GM23338 (cell line): Measurements from ENCODE around the gene SLC34A3. TPM values are rescaled to one million over a fixed set of nuclear protein-coding genes. Genes with fewer than 3 reads are reported as not detected.

Experiments
- ATAC-seq: fragments of 200-7000 bp; cut with Tn5 transposase; 3 replicates; pipeline ENCODE4 v1.9.1; 2020
- DNase-seq: peaks from one replicate; pipeline ENCODE4 v3.0.0-alpha.2; 2015; ENCODE audit warnings: low spot score
- H2AFZ ChIP-seq: fragments of 200-600 bp; sonication (generic); 2 replicates; pipeline ENCODE4 v1.8.0; 2016; ENCODE audit warnings: antibody characterized with exemption, mild to moderate bottlenecking, moderate library complexity
- H3F3A ChIP-seq: fragments of 200-600 bp; sonication (generic); replicated peaks from 2 replicates; pipeline ENCODE4 v1.8.0; 2017; ENCODE audit warnings: antibody characterized with exemption, mixed run types, low read depth
- H3K27ac ChIP-seq: fragments of 200-600 bp; sonication (generic); 2 replicates; pipeline ENCODE4 v1.6.1; 2016; ENCODE audit warnings: low read depth
- H3K27me3 ChIP-seq: fragments of 200-600 bp; sonication (generic); 2 replicates; pipeline ENCODE4 v1.8.0; 2016; ENCODE audit warnings: mild to moderate bottlenecking, mixed run types, moderate library complexity; ENCODE audit not compliant: insufficient read depth
- H3K36me3 ChIP-seq: fragments of 200-600 bp; sonication (generic); 2 replicates; pipeline ENCODE4 v1.8.0; 2016; ENCODE audit warnings: mild to moderate bottlenecking; ENCODE audit not compliant: insufficient read depth
- H3K4me1 ChIP-seq: fragments of 200-600 bp; sonication (generic); 2 replicates; pipeline ENCODE4 v1.8.0; 2016; ENCODE audit warnings: mild to moderate bottlenecking, moderate library complexity; ENCODE audit not compliant: insufficient read depth
- H3K4me2 ChIP-seq: fragments of 200-600 bp; sonication (generic); 2 replicates; pipeline ENCODE4 v1.7.1; 2017; ENCODE audit warnings: mixed run types
- H3K4me3 ChIP-seq: fragments of 200-600 bp; sonication (generic); 2 replicates; pipeline ENCODE4 v1.6.1; 2016; ENCODE audit warnings: mixed run types
- H3K79me2 ChIP-seq: fragments of 200-600 bp; sonication (generic); replicated peaks from 2 replicates; pipeline ENCODE4 v1.8.0; 2017; ENCODE audit warnings: mild to moderate bottlenecking; ENCODE audit not compliant: insufficient read depth
- H3K9me2 ChIP-seq: fragments of 200-600 bp; sonication (generic); 2 replicates; pipeline ENCODE4 v1.8.0; 2017; ENCODE audit not compliant: insufficient read depth
- H4K20me1 ChIP-seq: fragments of 200-600 bp; sonication (generic); replicated peaks from 2 replicates; pipeline ENCODE4 v1.8.0; 2017; ENCODE audit warnings: mild to moderate bottlenecking; ENCODE audit not compliant: insufficient read depth
- H3K27ac Mint-ChIP-seq: 2 replicates; pipeline ENCODE4 v1.8.0; 2020; ENCODE audit warnings: inconsistent platforms, mild to moderate bottlenecking, moderate library complexity, mixed read lengths
- H3K27me3 Mint-ChIP-seq: 3 replicates; pipeline ENCODE4 v1.8.0; 2022; ENCODE audit warnings: low read depth, mild to moderate bottlenecking, moderate library complexity, mixed read lengths, inconsistent platforms; ENCODE audit not compliant: insufficient read depth, poor library complexity
- H3K36me3 Mint-ChIP-seq: 3 replicates; pipeline ENCODE4 v1.8.0; 2021; ENCODE audit warnings: low read depth, mild to moderate bottlenecking, inconsistent platforms, moderate library complexity, mixed read lengths
- H3K4me1 Mint-ChIP-seq: 3 replicates; pipeline ENCODE4 v1.8.0; 2020; ENCODE audit warnings: mild to moderate bottlenecking, inconsistent platforms, mixed read lengths
- H3K4me3 Mint-ChIP-seq: 3 replicates; pipeline ENCODE4 v1.8.0; 2021; ENCODE audit warnings: moderate library complexity, mild to moderate bottlenecking, inconsistent platforms, mixed read lengths
- H3K9me3 Mint-ChIP-seq: 3 replicates; pipeline ENCODE4 v1.8.0; 2020; ENCODE audit warnings: moderate library complexity, mild to moderate bottlenecking, inconsistent platforms, mixed read lengths
- CREB1 ChIP-seq: fragments of 250-450 bp; sonication (Bioruptor Pico); IDR thresholded peaks from 2 replicates; pipeline ENCODE4 v1.5.0; 2020; ENCODE audit warnings: low read depth, mild to moderate bottlenecking, moderate library complexity
- ETS1 ChIP-seq: IDR thresholded peaks from 2 replicates; pipeline ENCODE4 v1.6.1; 2016; ENCODE audit warnings: antibody characterized with exemption
- EZH2 ChIP-seq: fragments of 200-600 bp; sonication (generic); IDR thresholded peaks from one replicate; pipeline ENCODE4 v1.8.0; 2017; ENCODE audit warnings: antibody characterized with exemption, mild to moderate bottlenecking, low read depth; ENCODE audit not compliant: unreplicated experiment
- JUNB ChIP-seq: IDR thresholded peaks from one replicate; pipeline ENCODE4 v1.6.1; 2016; ENCODE audit warnings: antibody characterized with exemption; ENCODE audit not compliant: unreplicated experiment
- POLR2AphosphoS5 ChIP-seq: IDR thresholded peaks from 2 replicates; pipeline ENCODE4 v1.6.1; 2016; ENCODE audit warnings: antibody characterized with exemption, low read depth
- STAT1 ChIP-seq: IDR thresholded peaks from one replicate; pipeline ENCODE4 v1.6.1; 2016; ENCODE audit warnings: antibody characterized with exemption; ENCODE audit not compliant: unreplicated experiment
- ZNF331 ChIP-seq: fragments of 250-450 bp; sonication (Bioruptor Pico); IDR thresholded peaks from 2 replicates; pipeline ENCODE4 v1.5.0; 2020; ENCODE audit warnings: low read depth, mild to moderate bottlenecking, moderate library complexity
- ZNF462 ChIP-seq: fragments of 250-450 bp; sonication (Bioruptor Pico); IDR thresholded peaks from 2 replicates; pipeline ENCODE4 v1.5.0; 2020; ENCODE audit warnings: mild to moderate bottlenecking, moderate library complexity
- polyA plus RNA-seq: library from polyadenylated mRNA; unstranded; fragments of >200 nt; fragmentation: Nextera tagmentation; extraction: Ambion mirVana; gene quantifications from 2 replicates; pipeline ENCODE4 v1.2.1, GENCODE V29; 2016
- total RNA-seq: library from RNA; depleted of rRNA; stranded (reverse); fragments of >200 nt; shearing (Covaris generic); gene quantifications from 2 replicates; pipeline ENCODE4 v1.2.3, GENCODE V29; 2014

The SLC34A3 gene
- total and polyA plus RNA-seq, 2 experiments from 2014 or later, result not detected

DNA sequence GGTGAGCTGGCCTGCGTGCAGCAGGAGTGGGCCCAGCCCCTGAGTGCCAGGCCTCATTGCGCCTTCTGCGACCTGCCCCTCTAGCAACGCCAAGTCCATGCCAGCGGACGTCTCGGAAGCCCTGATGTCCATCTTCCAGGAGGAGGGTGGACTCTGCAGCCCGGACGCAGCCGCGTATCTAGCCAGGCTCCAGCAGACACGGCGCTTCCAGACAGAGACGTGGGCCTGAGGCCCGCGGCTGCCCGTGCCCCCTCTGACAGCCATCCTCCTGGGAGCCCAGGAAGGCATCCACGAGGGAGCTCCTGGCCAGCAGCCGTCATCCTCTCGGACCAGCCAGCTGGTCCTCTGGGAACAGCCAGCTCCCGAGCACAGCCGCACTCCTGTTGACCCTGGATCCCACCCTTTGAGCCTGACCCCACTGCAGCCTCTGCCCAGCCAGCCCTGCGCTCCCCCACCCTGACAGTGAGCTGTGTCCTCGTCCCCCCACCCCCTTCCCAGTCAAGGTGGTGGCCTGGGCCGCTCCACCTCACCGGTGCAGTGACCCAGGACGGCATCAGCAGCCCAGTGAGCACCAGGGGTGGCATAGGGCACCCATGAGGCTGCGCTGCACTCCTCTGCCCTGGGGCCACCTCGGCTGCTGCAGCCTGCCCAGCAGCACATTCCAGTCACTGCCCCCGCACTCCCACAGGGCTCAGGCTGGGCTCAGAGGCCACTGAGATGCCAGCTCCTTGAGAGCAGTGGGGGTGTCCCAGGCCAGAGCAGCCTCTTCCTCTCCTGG is 14.3 kb upstream of the SLC34A3 start (continued):
- TF ChIP-seq ZNF462 (no peak), POLR2AphosphoS5 (no peak)

GRCh38 chr9:137217276-137218211 is 13.2 kb upstream of the SLC34A3 start:
- peaks cover 7% of the 10 kb centered on the region; the same call in 2 of the 3 replicates for H3K4me1 Mint-ChIP-seq
- peak; percentile 89 for DNase-seq
- no peak for TF ChIP-seq CREB1 (CRISPR knock-in tag)
- TF ChIP-seq ETS1, result no peak
- no peak for TF ChIP-seq STAT1
- TF ChIP-seq ZNF331, result no peak
- TF ChIP-seq JUNB, result no peak
- TF ChIP-seq EZH2, result no peak
- peak; percentile 30; the same call in 1 of the 2 replicates for TF ChIP-seq POLR2AphosphoS5

More at GRCh38 chr9:137217276-137218211, 13.2 kb upstream of the SLC34A3 start:
- Histone ChIP-seq H4K20me1 (no peaks in the 10 kb centered on the region; the same call in 1 of the 2 replicates), H3K36me3 (no peaks in the 10 kb centered on the region), H3F3A (0 out of 2 replicates have a peak, but pooled peaks cover 3% of the 10 kb centered on the region), H2AFZ (no peak overlapping the region), H3K9me2 (no peaks in the 10 kb centered on the region), H3K4me2 (0 out of 2 replicates have a peak overlapping the region, but pooled peaks have one; percentile 38), H3K27ac (0 out of 2 replicates have a peak overlapping the region, but pooled peaks have one; percentile 32), H3K4me1 (0 out of 2 replicates have a peak, but pooled peaks cover 3% of the 10 kb centered on the region), H3K79me2 (no peaks in the 10 kb centered on the region), H3K4me3 (no peak overlapping the region), H3K27me3 (peaks cover 3% of the 10 kb centered on the region; the same call in 1 of the 2 replicates)
- Mint-ChIP-seq H3K27ac (no peak overlapping the region), H3K9me3 (no peaks in the 10 kb centered on the region), H3K4me3 (peak overlapping the region; percentile 39; the same call in 1 of the 3 replicates), H3K36me3 (no peaks in the 10 kb centered on the region; the same call in 1 of the 3 replicates), H3K27me3 (no peaks in the 10 kb centered on the region)
- ATAC-seq, result peak; percentile 66
